ENCODE data around the gene SURF4.

SURF4 gene

DNA sequence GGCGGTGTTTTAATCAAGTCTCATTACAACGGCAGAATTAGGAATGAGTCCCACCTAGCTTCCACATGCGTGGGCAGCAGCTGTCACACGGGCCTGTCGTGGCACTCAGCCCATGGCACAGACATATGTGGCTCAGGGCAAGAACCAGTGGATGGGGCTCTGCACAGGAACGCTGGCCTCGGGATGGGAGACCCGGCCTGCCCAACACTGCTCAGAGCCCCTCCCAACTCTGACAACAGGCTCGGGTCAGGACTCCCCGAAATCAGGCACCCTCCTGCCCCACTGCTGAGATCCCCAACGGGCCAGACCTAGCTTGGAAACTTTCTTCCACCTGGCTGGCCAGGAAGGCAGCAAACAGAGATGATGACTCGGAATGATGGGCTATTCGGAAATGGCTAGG is 34.9 kb downstream of the SURF4 start:
- TF ChIP-seq, protein P1, sequence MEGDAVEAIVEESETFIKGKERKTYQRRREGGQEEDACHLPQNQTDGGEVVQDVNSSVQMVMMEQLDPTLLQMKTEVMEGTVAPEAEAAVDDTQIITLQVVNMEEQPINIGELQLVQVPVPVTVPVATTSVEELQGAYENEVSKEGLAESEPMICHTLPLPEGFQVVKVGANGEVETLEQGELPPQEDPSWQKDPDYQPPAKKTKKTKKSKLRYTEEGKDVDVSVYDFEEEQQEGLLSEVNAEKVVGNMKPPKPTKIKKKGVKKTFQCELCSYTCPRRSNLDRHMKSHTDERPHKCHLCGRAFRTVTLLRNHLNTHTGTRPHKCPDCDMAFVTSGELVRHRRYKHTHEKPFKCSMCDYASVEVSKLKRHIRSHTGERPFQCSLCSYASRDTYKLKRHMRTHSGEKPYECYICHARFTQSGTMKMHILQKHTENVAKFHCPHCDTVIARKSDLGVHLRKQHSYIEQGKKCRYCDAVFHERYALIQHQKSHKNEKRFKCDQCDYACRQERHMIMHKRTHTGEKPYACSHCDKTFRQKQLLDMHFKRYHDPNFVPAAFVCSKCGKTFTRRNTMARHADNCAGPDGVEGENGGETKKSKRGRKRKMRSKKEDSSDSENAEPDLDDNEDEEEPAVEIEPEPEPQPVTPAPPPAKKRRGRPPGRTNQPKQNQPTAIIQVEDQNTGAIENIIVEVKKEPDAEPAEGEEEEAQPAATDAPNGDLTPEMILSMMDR (IDR thresholded peaks at IDR 0.05) = no peak

DNA sequence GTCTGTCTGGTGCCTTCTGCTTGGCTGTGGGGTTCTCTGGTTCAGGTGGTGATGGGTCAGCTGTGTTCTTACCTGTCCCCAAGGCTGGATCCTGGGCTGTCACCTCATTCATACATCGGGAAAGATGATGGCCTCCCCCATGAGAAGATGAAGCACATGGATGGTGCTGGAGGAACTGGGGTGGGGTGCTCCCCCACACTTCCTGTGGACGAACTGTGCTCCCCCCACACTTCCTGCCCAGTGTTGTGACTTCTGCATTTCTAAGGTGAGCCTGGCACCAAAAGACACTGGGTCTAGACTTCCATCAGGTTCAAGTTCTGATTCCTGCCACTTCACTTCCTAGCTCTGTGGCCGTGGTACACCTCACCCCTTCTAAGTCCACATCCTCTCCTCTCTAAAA is 35.6 kb downstream of the SURF4 start:
- TF ChIP-seq, protein P1 (IDR thresholded peaks at IDR 0.05) = no peak

DNA sequence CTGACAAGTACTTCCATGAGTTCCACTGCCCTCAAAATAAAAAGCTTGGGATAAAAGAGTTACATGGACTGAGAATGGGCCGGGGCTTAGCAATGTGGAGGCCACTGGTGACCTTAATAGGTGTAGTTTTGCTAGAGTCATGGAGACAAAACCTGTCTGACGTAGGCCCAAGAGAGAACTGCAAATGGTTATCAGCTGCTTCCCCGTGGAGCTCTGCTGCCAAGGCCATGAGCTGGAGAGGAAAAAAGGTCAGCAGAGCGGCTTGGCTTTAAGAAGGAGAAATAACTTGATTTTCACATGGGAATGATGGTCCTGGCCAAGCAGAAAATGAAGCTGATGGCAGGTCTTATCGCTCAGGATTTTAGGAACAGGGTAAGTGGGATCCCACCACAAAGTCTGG is 36.2 kb downstream of the SURF4 start:
- TF ChIP-seq, protein P1 (IDR thresholded peaks at IDR 0.05) = no peak

DNA sequence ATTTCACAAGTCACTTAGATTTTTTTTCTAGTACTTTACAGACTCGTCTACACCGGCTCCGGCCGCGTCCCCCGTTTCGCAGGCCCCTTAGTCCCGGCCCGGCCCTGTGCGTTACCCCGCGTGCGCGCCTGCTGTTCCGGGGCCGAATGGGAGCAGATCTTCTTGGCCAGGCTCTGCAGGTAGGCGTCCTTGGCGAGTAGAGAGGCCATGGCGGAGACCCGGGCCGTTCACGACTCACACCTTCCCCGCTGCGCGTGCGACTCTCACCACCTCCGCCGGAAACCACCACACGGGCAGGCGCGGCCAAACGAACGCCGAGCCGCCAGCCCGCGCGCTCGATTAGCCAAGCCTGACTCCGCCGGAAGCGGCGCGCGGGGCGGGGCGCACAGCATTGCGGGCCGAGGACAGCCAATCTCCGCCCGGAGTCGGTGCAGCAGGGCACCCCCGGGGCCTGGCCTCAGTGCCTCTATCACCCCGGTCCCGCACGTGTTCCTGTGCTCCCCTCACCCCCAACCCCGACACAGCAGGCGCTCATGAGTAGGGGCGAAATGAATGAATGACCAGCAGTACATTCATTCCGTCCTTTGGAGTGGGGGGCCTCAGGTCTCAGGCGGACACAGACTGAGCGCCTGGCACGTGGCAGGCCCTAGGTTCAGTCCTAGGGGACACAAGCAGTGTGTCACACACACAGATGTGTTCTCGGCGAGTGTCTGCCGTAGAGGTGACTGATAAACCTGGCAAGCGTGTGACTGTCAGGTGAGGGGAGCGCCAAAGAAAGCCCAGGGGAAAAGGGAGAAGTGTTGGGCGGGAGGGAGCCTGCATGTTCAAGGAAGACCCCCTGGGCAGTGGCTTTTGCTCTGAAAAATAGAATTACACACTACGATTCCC is 39.7 kb downstream of the SURF4 start, which contains the start of gene SURF6:
SURF6 (minus strand) TSS at position 265 of the 888 bp plus-strand sequence; CDS start at position 209, 56 bp downstream.
- TF ChIP-seq, protein P1 (IDR thresholded peaks at IDR 0.05) = no peak

DNA sequence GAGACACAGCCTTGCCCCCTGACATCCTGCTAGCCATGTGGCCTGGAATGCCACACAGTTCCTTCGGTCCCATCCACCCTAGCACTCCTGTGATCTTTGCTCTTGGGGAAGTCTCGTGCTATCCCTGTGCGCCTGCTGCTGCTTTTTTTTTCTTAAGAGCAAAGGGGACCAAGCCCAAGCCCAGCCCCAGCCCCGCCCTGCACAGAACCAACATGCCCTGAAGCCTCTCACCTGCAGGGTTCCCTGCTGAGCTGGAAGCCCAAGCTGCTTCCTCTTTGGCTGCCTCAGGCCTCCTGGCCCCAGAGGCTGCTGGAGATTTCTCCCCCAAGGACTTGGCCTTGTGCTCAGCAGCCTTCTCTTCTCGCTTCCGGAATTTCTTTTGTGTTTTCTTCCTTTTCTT is 41.7 kb downstream of the SURF4 start:
- TF ChIP-seq, protein P1 (IDR thresholded peaks at IDR 0.05) = no peak

DNA sequence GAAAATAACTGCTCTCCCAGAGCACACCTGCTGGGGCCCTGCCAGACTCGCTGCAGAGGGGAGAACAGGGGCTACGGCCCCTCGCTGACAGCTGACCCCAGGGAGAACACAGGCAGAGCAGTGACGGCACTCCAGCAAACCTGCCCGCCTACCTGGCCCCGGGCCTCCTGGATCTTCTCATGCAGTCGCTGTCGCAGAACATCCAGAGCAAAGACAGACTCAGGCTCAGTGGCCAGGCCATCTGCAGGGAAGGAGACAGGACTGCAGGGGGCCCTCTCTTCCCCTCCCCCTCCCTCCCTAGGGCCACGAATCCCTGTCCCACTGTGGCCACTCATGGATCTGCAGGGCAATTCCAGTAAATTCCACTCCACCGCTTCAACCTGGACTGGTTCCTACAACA is 42.3 kb downstream of the SURF4 start:
- TF ChIP-seq, protein P1 (IDR thresholded peaks at IDR 0.05) = no peak; the same call in 1 of the 2 replicates

DNA sequence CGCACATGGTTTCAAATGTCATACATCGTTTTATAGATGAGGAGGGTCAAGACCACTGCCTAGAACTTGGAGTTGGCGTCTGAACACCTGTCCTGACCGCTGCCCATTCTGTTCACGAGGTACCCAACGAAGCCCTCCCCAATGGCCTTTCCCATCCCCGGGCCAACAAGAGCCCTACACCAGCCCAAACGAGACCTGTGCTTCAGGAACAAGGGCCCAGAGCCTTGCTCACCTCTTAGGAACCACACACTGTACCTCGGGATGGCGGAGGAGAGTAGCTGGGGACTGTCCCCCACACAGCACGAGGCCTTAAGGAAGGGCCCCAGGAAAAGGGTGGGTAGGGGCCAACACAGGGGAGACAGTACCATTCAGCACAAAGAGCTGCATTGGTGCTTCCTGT is 42.8 kb downstream of the SURF4 start:
- TF ChIP-seq, protein P1 (IDR thresholded peaks at IDR 0.05) = no peak
